ENCODE results near the gene TEX38. TPM values are rescaled to one million over a fixed set of nuclear protein-coding genes. Genes with fewer than 3 reads are reported as not detected.
A peak's percentile ranks its signal among the peaks of the same experiment; 100 is the strongest.

TEX38 gene
- 0.07 TPM in 1 of 2 replicates, not detected in the other for polyA plus RNA-seq (2011; rRNA removed)
- 0.19 TPM in 1 of 2 replicates, not detected in the other for polyA minus RNA-seq (2011; rRNA and poly(A)+ RNA removed)

- POLR2A ChIA-PET: no interaction called here
Measured at GRCh38 chr1:46671554-46671953, at the start of gene TEX38. Gene TEX38, plus strand, starts transcription at chr1:46671854. Its CDS starts 81 bp downstream, at chr1:46671935.

GRCh38 chr1:46621930-46622329 is 49.7 kb upstream of the TEX38 start:
- no peak for DNase-seq (ENCODE audit: low read depth)
- H3K27me3 ChIP-seq (ENCODE audit: control insufficient read depth, insufficient read depth, low read length): no peaks in the 10 kb centered on the region
- 0 out of 2 replicates have a peak overlapping the region, but pooled peaks have one; percentile 6 for H3K4me3 ChIP-seq (ENCODE audit: low read depth, low read length)
- POLR2A ChIA-PET: no interaction called here
- H3K36me3 ChIP-seq (ENCODE audit: control insufficient read depth, insufficient read depth, low read length): no peaks in the 10 kb centered on the region
- TF ChIP-seq, protein P1, sequence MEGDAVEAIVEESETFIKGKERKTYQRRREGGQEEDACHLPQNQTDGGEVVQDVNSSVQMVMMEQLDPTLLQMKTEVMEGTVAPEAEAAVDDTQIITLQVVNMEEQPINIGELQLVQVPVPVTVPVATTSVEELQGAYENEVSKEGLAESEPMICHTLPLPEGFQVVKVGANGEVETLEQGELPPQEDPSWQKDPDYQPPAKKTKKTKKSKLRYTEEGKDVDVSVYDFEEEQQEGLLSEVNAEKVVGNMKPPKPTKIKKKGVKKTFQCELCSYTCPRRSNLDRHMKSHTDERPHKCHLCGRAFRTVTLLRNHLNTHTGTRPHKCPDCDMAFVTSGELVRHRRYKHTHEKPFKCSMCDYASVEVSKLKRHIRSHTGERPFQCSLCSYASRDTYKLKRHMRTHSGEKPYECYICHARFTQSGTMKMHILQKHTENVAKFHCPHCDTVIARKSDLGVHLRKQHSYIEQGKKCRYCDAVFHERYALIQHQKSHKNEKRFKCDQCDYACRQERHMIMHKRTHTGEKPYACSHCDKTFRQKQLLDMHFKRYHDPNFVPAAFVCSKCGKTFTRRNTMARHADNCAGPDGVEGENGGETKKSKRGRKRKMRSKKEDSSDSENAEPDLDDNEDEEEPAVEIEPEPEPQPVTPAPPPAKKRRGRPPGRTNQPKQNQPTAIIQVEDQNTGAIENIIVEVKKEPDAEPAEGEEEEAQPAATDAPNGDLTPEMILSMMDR (IDR thresholded peaks at IDR 0.05; ENCODE audit: insufficient read depth, low read depth, low read length): no peak
- CTCF ChIA-PET: interaction anchor here (0.7 to 5.5 kb wide), 13 partner anchors 9 to 802 kb away, joined by 3 to 59 read pairs (median 4); a partner anchor contains a TSS

More at GRCh38 chr1:46671554-46671953, at the start of gene TEX38:
- Histone ChIP-seq H3K36me3 (ENCODE audit: control insufficient read depth, insufficient read depth, low read length) (peaks cover 5% of the 10 kb centered on the region), H3K27me3 (ENCODE audit: control insufficient read depth, insufficient read depth, low read length) (no peaks in the 10 kb centered on the region), H3K4me3 (ENCODE audit: low read depth, low read length) (no peak within 1 kb of the TSS)
- no peak for DNase-seq (ENCODE audit: low read depth)
- TF ChIP-seq, protein P1 (IDR thresholded peaks at IDR 0.05; ENCODE audit: insufficient read depth, low read depth, low read length): no peak
- CTCF ChIA-PET: interaction anchor here (0.6 kb wide), 1 partner anchor 12 kb away, joined by 3 read pairs; no protein-coding TSS in a partner anchor

- no peak for DNase-seq (ENCODE audit: low read depth)
- 0 out of 2 replicates have a peak overlapping the region, but pooled peaks have one; percentile 6 for H3K4me3 ChIP-seq (ENCODE audit: low read depth, low read length)
- H3K27me3 ChIP-seq (ENCODE audit: control insufficient read depth, insufficient read depth, low read length): no peaks in the 10 kb centered on the region
- ChIA-PET CTCF (interaction anchor here (0.7 to 5.5 kb wide), 14 partner anchors 9 to 801 kb away, joined by 3 to 59 read pairs (median 4); a partner anchor contains a TSS), POLR2A (no interaction called here)
- H3K36me3 ChIP-seq (ENCODE audit: control insufficient read depth, insufficient read depth, low read length): no peaks in the 10 kb centered on the region
- TF ChIP-seq, protein P1 (IDR thresholded peaks at IDR 0.05; ENCODE audit: insufficient read depth, low read depth, low read length): peak; percentile 73
Measured at GRCh38 chr1:46622344-46622743, 49.3 kb upstream of the TEX38 start.

GRCh38 chr1:46623743-46624644 is 47.7 kb upstream of the TEX38 start:
- Histone ChIP-seq H3K27me3 (ENCODE audit: control insufficient read depth, insufficient read depth, low read length) (no peaks in the 10 kb centered on the region), H3K4me3 (ENCODE audit: low read depth, low read length) (no peak overlapping the region), H3K36me3 (ENCODE audit: control insufficient read depth, insufficient read depth, low read length) (no peaks in the 10 kb centered on the region)
- TF ChIP-seq, protein P1 (IDR thresholded peaks at IDR 0.05; ENCODE audit: insufficient read depth, low read depth, low read length): no peak
- DNase-seq (ENCODE audit: low read depth): no peak
- ChIA-PET CTCF (interaction anchor here (1.4 to 5.5 kb wide), 4 partner anchors 8 to 102 kb away, joined by 3 to 59 read pairs (median 12); no protein-coding TSS in a partner anchor), POLR2A (no interaction called here)

DNA sequence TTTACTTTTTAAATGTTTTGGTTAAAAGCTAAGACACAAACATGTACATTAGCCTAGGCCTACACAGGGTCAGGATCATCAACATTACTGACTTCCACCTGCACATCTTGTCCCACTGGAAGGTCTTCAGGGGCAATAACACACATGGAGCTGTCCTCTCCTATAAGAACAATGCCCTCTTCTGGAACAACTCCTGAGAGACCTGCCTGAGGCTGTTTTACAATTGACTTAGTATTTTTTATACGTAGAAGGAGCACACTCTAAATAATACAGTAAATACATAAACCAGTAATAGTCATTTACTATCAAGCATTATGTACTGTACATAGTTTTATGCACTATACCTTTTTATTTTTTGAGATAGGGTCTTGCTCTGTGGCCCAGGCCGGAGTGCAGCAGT is 40.9 kb upstream of the TEX38 start:
- Histone ChIP-seq H3K36me3 (ENCODE audit: control insufficient read depth, insufficient read depth, low read length) (peaks cover 13% of the 10 kb centered on the region), H3K27me3 (ENCODE audit: control insufficient read depth, insufficient read depth, low read length) (no peaks in the 10 kb centered on the region), H3K4me3 (ENCODE audit: low read depth, low read length) (no peak overlapping the region)
- no peak for DNase-seq (ENCODE audit: low read depth)
- CTCF ChIA-PET: interaction anchor here (0.7 to 2.8 kb wide), 3 partner anchors 8 to 93 kb away, joined by 3 to 18 read pairs (median 3); no protein-coding TSS in a partner anchor
- TF ChIP-seq, protein P1 (IDR thresholded peaks at IDR 0.05; ENCODE audit: insufficient read depth, low read depth, low read length): no peak
- POLR2A ChIA-PET: no interaction called here
